Measurements from ENCODE around the gene TEX52. TPM values are rescaled to one million over a fixed set of nuclear protein-coding genes. Genes with fewer than 3 reads are reported as not detected.

TEX52 gene
- total RNA-seq, 1 experiment from 2014 or later, result not detected

DNA sequence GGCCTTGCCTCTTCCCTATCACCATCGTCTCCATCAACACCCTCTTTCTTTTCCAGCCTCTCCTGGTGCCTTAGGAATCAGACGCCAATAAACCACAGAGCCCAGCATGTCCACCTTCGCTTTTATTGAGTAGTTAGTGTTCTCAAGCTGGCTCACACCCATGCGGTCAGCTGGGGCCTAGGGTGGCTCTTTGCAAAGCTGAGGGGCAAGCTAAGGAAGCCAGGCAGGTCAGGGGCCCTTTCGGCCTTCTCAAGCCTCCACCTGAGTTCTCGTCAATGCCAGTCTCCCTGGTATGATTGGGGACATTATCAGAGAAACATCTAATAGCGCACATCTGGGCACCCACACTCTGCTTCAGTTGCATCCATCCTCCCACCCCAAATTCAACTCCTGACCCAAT lies 737 bp upstream of the TEX52 start:
- CTCF ChIA-PET, result interaction anchor here (0.9 kb wide), 1 partner anchor 184 kb away, joined by 3 read pairs; no protein-coding TSS in a partner anchor
- TF ChIP-seq TCF7L2 (IDR thresholded peaks at IDR 0.05; ENCODE audit: borderline replicate concordance, extremely low read depth, insufficient read depth, insufficient read length) (no peak), RAD21 (IDR thresholded peaks at IDR 0.05; ENCODE audit: low read depth) (no peak), CEBPB (IDR thresholded peaks at IDR 0.05; ENCODE audit: low read depth) (no peak), EZH2 (IDR thresholded peaks at IDR 0.05) (no peak), EZH2phosphoT487 (IDR thresholded peaks at IDR 0.05; ENCODE audit: borderline replicate concordance) (no peak), SRF (IDR thresholded peaks at IDR 0.05; ENCODE audit: low read depth) (no peak), EGR1 (IDR thresholded peaks at IDR 0.05; ENCODE audit: low read depth) (no peak), YY1 (IDR thresholded peaks at IDR 0.05; ENCODE audit: extremely low read depth, insufficient replicate concordance, low read depth, low read length) (no peak), ELF1 (IDR thresholded peaks at IDR 0.05; ENCODE audit: borderline replicate concordance, low read depth) (no peak), ZFX (IDR thresholded peaks at IDR 0.05) (no peak), FOSL1 (IDR thresholded peaks at IDR 0.05; ENCODE audit: low read depth) (no peak), ZNF274 (IDR thresholded peaks at IDR 0.05; ENCODE audit: low read depth, low read length) (no peak)
- TF ChIP-seq, protein P1, sequence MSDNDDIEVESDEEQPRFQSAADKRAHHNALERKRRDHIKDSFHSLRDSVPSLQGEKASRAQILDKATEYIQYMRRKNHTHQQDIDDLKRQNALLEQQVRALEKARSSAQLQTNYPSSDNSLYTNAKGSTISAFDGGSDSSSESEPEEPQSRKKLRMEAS (IDR thresholded peaks at IDR 0.05), result no peak
- TF ChIP-seq, protein P2, sequence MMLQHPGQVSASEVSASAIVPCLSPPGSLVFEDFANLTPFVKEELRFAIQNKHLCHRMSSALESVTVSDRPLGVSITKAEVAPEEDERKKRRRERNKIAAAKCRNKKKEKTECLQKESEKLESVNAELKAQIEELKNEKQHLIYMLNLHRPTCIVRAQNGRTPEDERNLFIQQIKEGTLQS (IDR thresholded peaks at IDR 0.05), result no peak
- TF ChIP-seq, protein P3, sequence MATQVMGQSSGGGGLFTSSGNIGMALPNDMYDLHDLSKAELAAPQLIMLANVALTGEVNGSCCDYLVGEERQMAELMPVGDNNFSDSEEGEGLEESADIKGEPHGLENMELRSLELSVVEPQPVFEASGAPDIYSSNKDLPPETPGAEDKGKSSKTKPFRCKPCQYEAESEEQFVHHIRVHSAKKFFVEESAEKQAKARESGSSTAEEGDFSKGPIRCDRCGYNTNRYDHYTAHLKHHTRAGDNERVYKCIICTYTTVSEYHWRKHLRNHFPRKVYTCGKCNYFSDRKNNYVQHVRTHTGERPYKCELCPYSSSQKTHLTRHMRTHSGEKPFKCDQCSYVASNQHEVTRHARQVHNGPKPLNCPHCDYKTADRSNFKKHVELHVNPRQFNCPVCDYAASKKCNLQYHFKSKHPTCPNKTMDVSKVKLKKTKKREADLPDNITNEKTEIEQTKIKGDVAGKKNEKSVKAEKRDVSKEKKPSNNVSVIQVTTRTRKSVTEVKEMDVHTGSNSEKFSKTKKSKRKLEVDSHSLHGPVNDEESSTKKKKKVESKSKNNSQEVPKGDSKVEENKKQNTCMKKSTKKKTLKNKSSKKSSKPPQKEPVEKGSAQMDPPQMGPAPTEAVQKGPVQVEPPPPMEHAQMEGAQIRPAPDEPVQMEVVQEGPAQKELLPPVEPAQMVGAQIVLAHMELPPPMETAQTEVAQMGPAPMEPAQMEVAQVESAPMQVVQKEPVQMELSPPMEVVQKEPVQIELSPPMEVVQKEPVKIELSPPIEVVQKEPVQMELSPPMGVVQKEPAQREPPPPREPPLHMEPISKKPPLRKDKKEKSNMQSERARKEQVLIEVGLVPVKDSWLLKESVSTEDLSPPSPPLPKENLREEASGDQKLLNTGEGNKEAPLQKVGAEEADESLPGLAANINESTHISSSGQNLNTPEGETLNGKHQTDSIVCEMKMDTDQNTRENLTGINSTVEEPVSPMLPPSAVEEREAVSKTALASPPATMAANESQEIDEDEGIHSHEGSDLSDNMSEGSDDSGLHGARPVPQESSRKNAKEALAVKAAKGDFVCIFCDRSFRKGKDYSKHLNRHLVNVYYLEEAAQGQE (IDR thresholded peaks at IDR 0.05; ENCODE audit: low read depth), result no peak
- H3K4me1 ChIP-seq (ENCODE audit: control insufficient read depth in 1 of 2, insufficient read depth in 2 of 2, low read length in 2 of 2), result peaks cover 0 to 3% of the 10 kb centered on the region in 2 experiments; a peak in 2 of 4 replicates
- H3K9me2 ChIP-seq (ENCODE audit: insufficient read depth), result no peaks in the 10 kb centered on the region
- H3K27me3 ChIP-seq (ENCODE audit: insufficient read depth, low read length), result no peaks in the 10 kb centered on the region
- intact Hi-C loops (cut with micrococcal nuclease), result no loop called here
- no peak overlapping the region for H3K4me2 ChIP-seq (ENCODE audit: low read length)
- no peak overlapping the region for H2AFZ ChIP-seq (ENCODE audit: low read depth, low read length, poor library complexity, severe bottlenecking)
- H3K9me3 ChIP-seq (ENCODE audit: control insufficient read depth in 1 of 2, insufficient read depth in 1 of 2, low read depth in 1 of 2, low read length in 2 of 2), result no peaks in the 10 kb centered on the region
- no peaks in the 10 kb centered on the region for H3K79me2 ChIP-seq (ENCODE audit: insufficient read depth, low read length)
- ATAC-seq (no peak), DNase-seq (ENCODE audit: low read depth, low spot score) (no peak)
- BruUV-seq (replicated peaks), result no TSS peak
- POLR2A ChIA-PET, result no interaction called here
- peaks cover 29 to 32% of the 10 kb centered on the region in 2 experiments; a peak in 3 of 4 replicates for H3K36me3 ChIP-seq (ENCODE audit: control insufficient read depth in 1 of 2, insufficient read depth in 2 of 2, low read length in 2 of 2)
- no peaks in the 10 kb centered on the region for H4K20me1 ChIP-seq (ENCODE audit: insufficient read depth)
- RAD21 ChIA-PET (ENCODE audit: low non-redundant PET in 1 of 2, low total read pairs in 2 of 2, uncharacterized antibody in 2 of 2, unreplicated experiment in 2 of 2), result no interaction called here
- no peak overlapping the region for H3K9ac ChIP-seq (ENCODE audit: low read length)
- H3K27ac ChIP-seq (ENCODE audit: low read depth, low read length), result no peak overlapping the region
- H3K4me3 ChIP-seq (replicated peaks in 1 of 2; ENCODE audit: low read depth in 1 of 2, low read length in 2 of 2), result no peak overlapping the region

Measured in HCT116 (cell line).